ENCODE measurements around the gene NEK9.

The NEK9 gene

GRCh38 chr14:75044322-75044721 is 82.5 kb downstream of the NEK9 start:
- DNase-seq (ENCODE audit: low read depth) = peak; percentile 62
- H3K4me3 ChIP-seq (ENCODE audit: low read length) = no peak overlapping the region
- TF ChIP-seq, protein P1, sequence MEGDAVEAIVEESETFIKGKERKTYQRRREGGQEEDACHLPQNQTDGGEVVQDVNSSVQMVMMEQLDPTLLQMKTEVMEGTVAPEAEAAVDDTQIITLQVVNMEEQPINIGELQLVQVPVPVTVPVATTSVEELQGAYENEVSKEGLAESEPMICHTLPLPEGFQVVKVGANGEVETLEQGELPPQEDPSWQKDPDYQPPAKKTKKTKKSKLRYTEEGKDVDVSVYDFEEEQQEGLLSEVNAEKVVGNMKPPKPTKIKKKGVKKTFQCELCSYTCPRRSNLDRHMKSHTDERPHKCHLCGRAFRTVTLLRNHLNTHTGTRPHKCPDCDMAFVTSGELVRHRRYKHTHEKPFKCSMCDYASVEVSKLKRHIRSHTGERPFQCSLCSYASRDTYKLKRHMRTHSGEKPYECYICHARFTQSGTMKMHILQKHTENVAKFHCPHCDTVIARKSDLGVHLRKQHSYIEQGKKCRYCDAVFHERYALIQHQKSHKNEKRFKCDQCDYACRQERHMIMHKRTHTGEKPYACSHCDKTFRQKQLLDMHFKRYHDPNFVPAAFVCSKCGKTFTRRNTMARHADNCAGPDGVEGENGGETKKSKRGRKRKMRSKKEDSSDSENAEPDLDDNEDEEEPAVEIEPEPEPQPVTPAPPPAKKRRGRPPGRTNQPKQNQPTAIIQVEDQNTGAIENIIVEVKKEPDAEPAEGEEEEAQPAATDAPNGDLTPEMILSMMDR (conservative IDR thresholded peaks at IDR 0.05; ENCODE audit: low read length) = no peak

DNA sequence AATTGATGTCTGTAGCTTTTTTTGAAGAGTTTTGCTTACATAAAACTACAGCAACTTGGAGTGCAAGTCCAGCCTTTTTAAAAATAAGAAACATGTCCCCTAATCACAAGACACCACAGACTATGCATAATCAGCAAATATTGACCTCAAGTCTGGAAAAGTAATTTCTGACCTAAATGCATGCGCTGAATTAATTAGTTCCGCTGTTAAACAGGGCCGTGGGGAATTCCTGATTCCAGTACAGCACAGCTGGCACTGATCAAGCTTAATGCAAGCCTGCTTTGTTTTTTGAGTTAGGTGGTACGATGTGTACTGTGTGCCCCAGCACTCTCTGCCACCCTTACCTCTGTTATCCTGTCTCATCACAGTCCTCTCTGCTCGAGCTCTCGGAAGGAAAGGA is 84.8 kb downstream of the NEK9 start:
- peak; percentile 48 for DNase-seq (ENCODE audit: low read depth)
- H3K4me3 ChIP-seq (ENCODE audit: low read length) = no peak overlapping the region

GRCh38 chr14:75041613-75042012 is 85.2 kb downstream of the NEK9 start:
- TF ChIP-seq, protein P1 (conservative IDR thresholded peaks at IDR 0.05; ENCODE audit: low read length) = no peak
- H3K4me3 ChIP-seq (ENCODE audit: low read length) = no peak overlapping the region
- no peak for DNase-seq (ENCODE audit: low read depth)

More for the DNA sequence above, 84.8 kb downstream of the NEK9 start:
- TF ChIP-seq, protein P1 (conservative IDR thresholded peaks at IDR 0.05; ENCODE audit: low read length) = no peak

- no peak for DNase-seq (ENCODE audit: low read depth)
- no peak overlapping the region for H3K4me3 ChIP-seq (ENCODE audit: low read length)
- TF ChIP-seq, protein P1 (conservative IDR thresholded peaks at IDR 0.05; ENCODE audit: low read length) = no peak
Observed at GRCh38 chr14:75040959-75041358, 85.9 kb downstream of the NEK9 start.

GRCh38 chr14:75040507-75040906 is 86.3 kb downstream of the NEK9 start:
- no peak overlapping the region for H3K4me3 ChIP-seq (ENCODE audit: low read length)
- TF ChIP-seq, protein P1 (conservative IDR thresholded peaks at IDR 0.05; ENCODE audit: low read length) = no peak
- no peak for DNase-seq (ENCODE audit: low read depth)

DNA sequence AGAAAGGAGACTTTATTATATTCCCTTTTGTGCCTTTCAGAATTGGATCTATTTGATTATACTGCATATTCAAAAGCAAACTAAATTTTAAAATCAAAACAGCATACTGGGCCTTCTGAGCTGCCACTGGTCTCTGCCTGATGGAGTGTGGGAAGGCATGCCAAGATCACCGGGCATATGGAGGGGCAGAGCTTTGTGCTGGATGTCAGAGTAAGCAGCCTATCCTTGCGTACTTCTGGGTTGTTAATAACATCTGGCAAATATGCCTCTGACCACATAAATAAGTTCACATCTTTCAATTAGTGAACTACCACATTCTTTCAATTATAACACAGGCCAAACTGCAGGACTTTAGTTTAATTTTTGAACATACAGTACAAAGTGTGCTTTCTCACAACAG is 93.9 kb downstream of the NEK9 start:
- TF ChIP-seq, protein P1 (conservative IDR thresholded peaks at IDR 0.05; ENCODE audit: low read length) = no peak
- no peak overlapping the region for H3K4me3 ChIP-seq (ENCODE audit: low read length)
- no peak for DNase-seq (ENCODE audit: low read depth)

GRCh38 chr14:75030147-75030546 is 96.7 kb downstream of the NEK9 start:
- H3K4me3 ChIP-seq (ENCODE audit: low read length) = no peak overlapping the region
- no peak for DNase-seq (ENCODE audit: low read depth)
- TF ChIP-seq, protein P1 (conservative IDR thresholded peaks at IDR 0.05; ENCODE audit: low read length) = no peak

Data from AG10803 (cell line).